Panc1 (cell line): Measurements from ENCODE around the gene CSMD2.

Experiments used
- CTCF ChIP-seq: fragments of 450-650 bp; IDR thresholded peaks from 2 replicates; pipeline ENCODE4 v1.5.1; 2017; ENCODE audit warnings: mild to moderate bottlenecking
- POLR2AphosphoS5 ChIP-seq: IDR thresholded peaks from 2 replicates; pipeline ENCODE4 v1.6.1; 2012; ENCODE audit warnings: mild to moderate bottlenecking, low read depth, low read length, moderate library complexity
- REST ChIP-seq, 2 experiments: IDR thresholded peaks; 2 replicates each; pipeline ENCODE4 v1.6.1; 2011 to 2012; ENCODE audit warnings: low read depth in 2 of 2, control low read depth in 1 of 2, low read length in 1 of 2, mild to moderate bottlenecking in 1 of 2, moderate library complexity in 1 of 2; ENCODE audit not compliant: insufficient read depth in 1 of 2
- TCF7L2 ChIP-seq: IDR thresholded peaks from 2 replicates; pipeline ENCODE4 v1.6.1; 2011; ENCODE audit warnings: mild to moderate bottlenecking, low read depth, low read length, inconsistent platforms

- no peak for TF ChIP-seq TCF7L2
- TF ChIP-seq CTCF: no peak
- no peak for TF ChIP-seq REST (IDR thresholded peaks at IDR 0.05; ENCODE audit: insufficient read depth in 1 of 2, low read depth in 2 of 2, low read length in 1 of 2)
- TF ChIP-seq POLR2AphosphoS5: no peak
These were observed 304.4 kb downstream of the CSMD2 start for GRCh38 chr1:33860671-33861070.
